ENCODE measurements around the gene WDFY2.

DNA sequence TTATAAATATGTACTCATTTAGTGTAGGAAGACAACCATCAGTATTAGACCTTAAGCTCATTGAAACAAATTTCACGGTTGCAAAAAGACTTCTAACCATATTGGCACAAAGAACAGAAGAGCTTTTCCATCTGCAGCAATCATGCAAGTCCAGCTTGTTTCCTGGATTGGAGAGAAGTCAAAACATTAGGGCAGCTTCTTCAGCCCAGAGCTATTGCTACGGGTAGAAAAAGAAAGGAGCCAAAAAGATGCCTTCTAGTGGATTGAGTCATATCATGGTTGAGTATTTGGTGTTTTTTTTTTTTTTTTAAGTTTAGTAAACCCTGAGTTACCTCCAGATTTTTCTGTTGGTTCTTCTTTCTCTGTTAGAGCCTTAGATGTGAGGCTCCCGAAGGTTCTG, 99.8 kb downstream of the WDFY2 start:
- TF ChIP-seq, protein P1, sequence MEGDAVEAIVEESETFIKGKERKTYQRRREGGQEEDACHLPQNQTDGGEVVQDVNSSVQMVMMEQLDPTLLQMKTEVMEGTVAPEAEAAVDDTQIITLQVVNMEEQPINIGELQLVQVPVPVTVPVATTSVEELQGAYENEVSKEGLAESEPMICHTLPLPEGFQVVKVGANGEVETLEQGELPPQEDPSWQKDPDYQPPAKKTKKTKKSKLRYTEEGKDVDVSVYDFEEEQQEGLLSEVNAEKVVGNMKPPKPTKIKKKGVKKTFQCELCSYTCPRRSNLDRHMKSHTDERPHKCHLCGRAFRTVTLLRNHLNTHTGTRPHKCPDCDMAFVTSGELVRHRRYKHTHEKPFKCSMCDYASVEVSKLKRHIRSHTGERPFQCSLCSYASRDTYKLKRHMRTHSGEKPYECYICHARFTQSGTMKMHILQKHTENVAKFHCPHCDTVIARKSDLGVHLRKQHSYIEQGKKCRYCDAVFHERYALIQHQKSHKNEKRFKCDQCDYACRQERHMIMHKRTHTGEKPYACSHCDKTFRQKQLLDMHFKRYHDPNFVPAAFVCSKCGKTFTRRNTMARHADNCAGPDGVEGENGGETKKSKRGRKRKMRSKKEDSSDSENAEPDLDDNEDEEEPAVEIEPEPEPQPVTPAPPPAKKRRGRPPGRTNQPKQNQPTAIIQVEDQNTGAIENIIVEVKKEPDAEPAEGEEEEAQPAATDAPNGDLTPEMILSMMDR (conservative IDR thresholded peaks at IDR 0.05; ENCODE audit: low read depth, low read length), result no peak
- no peak for TF ChIP-seq EZH2 (IDR thresholded peaks at IDR 0.05; ENCODE audit: borderline replicate concordance, low read depth, low read length, poor library complexity, severe bottlenecking)
